Stimulated activated CD4-positive, alpha-beta T cell treated with anti-CD3 and anti-CD28 coated beads, Interleukin-1b, Interleukin-23, amount 100 ng/mL, for 1 hour (primary cell): ENCODE results near the gene ZC3HAV1.
A peak's percentile ranks its signal among the peaks of the same experiment; 100 is the strongest.

Experiments
- DNase-seq, 2 donors: peaks; one replicate each; pipeline ENCODE4 v3.0.0-alpha.2; 2020; ENCODE audit warnings: low read depth in 2 of 2

ZC3HAV1 gene

GRCh38 chr7:139023076-139023475 is 86.4 kb downstream of the ZC3HAV1 start:
- DNase-seq: no peak

- DNase-seq: no peak
Observed at GRCh38 chr7:139022286-139022685, 87.2 kb downstream of the ZC3HAV1 start.

- no peak for DNase-seq
Observed at GRCh38 chr7:139018910-139019309, 90.6 kb downstream of the ZC3HAV1 start.

GRCh38 chr7:139016931-139017511 is 92.5 kb downstream of the ZC3HAV1 start:
- DNase-seq: peak; percentile 18 to 32

- no peak for DNase-seq
Observed at GRCh38 chr7:139011373-139011772, 98.1 kb downstream of the ZC3HAV1 start.

- no peak for DNase-seq
Observed at GRCh38 chr7:139004321-139005090, 105.0 kb downstream of the ZC3HAV1 start.

GRCh38 chr7:138999414-138999813 is 110.1 kb downstream of the ZC3HAV1 start:
- DNase-seq: no peak
